DND-41 (cell line): ENCODE results near the gene ANXA2.

ENCODE experiments used
- CTCF ChIP-seq: IDR thresholded peaks from 2 replicates; pipeline ENCODE4 v1.5.1; 2012; ENCODE audit warnings: borderline replicate concordance, low read length, moderate library complexity, mild to moderate bottlenecking; ENCODE audit not compliant: poor library complexity, severe bottlenecking; ENCODE audit errors: extremely low read depth
- EZH2 ChIP-seq: IDR thresholded peaks from 3 replicates; pipeline ENCODE4 v1.6.1; 2012; ENCODE audit warnings: borderline replicate concordance, low read depth, mild to moderate bottlenecking, moderate library complexity, low read length, inconsistent platforms; ENCODE audit not compliant: severe bottlenecking

- TF ChIP-seq CTCF (no peak), EZH2 (no peak)
These were observed 44.4 kb upstream of the ANXA2 start for GRCh38 chr15:60442031-60442650.
